Body of pancreas (tissue), 4 donors: ENCODE results near the gene RIPK1.

Experiments used
- CTCF ChIP-seq, 7 experiments: fragments of 450-650 bp in 4 of 7; fragments of 200-600 bp in 3 of 7; sonication (generic) in 3 of 7; IDR thresholded peaks; one replicate each; pipeline ENCODE4 v1.5.1; 2016 to 2019; ENCODE audit warnings: antibody characterized with exemption in 7 of 7
- POLR2A ChIP-seq, 3 donors: fragments of 450-650 bp; IDR thresholded peaks; one replicate each; pipeline ENCODE4 v1.6.1; 2016; ENCODE audit warnings: antibody characterized with exemption in 3 of 3, mild to moderate bottlenecking in 2 of 3

GRCh38 chr6:3162565-3163247, 94.4 kb downstream of the RIPK1 start:
- TF ChIP-seq CTCF (IDR thresholded peaks at IDR 0.05) (peak in 5 of 7 experiments; percentile 14 to 40 (median 33)), POLR2A (IDR thresholded peaks at IDR 0.05) (peak; percentile 72 to 87 (median 85))
